AG09309 (cell line): ENCODE results near the gene CACNA1A.

Experiments used
- DNase-seq: peaks from one replicate; pipeline ENCODE4 v3.0.0-alpha.2; 2010; ENCODE audit warnings: low read depth
- H3K4me3 ChIP-seq: 2 replicates; pipeline ENCODE4 v1.5.1; 2011; ENCODE audit warnings: mild to moderate bottlenecking, low read depth, low read length, moderate library complexity; ENCODE audit not compliant: control insufficient read depth
- CTCF ChIP-seq: IDR thresholded peaks from 2 replicates; pipeline ENCODE4 v1.5.1; 2011; ENCODE audit warnings: mild to moderate bottlenecking, low read depth, low read length, inconsistent platforms; ENCODE audit not compliant: insufficient read depth, control insufficient read depth; ENCODE audit errors: missing control alignments

CACNA1A gene

GRCh38 chr19:13164343-13165161, 341.7 kb downstream of the CACNA1A start:
- no peak for DNase-seq
- TF ChIP-seq CTCF = no peak
- peak overlapping the region; percentile 1 for H3K4me3 ChIP-seq

GRCh38 chr19:13163609-13164342, 342.5 kb downstream of the CACNA1A start:
- DNase-seq = no peak
- TF ChIP-seq CTCF = no peak
- H3K4me3 ChIP-seq = peak overlapping the region; percentile 1

GRCh38 chr19:13162724-13163608, 343.3 kb downstream of the CACNA1A start:
- no peak for TF ChIP-seq CTCF
- peak; percentile 91 for DNase-seq
- H3K4me3 ChIP-seq = peak overlapping the region; percentile 32

- H3K4me3 ChIP-seq = no peak overlapping the region
- DNase-seq = no peak
- TF ChIP-seq CTCF = no peak
These were observed 345.7 kb downstream of the CACNA1A start for GRCh38 chr19:13160557-13160956.

GRCh38 chr19:13159713-13160112, 346.6 kb downstream of the CACNA1A start:
- DNase-seq = no peak
- no peak for TF ChIP-seq CTCF
- H3K4me3 ChIP-seq = no peak overlapping the region
